Prostate gland (tissue), 2 donors: ENCODE data around the gene LAMB1. TPM values are rescaled to one million over a fixed set of nuclear protein-coding genes. Genes with fewer than 3 reads are reported as not detected.
A peak's percentile ranks its signal among the peaks of the same experiment; 100 is the strongest.

Experiments
- DNase-seq: peaks from one replicate; pipeline ENCODE4 v3.0.0-alpha.2; 2019; ENCODE audit warnings: low spot score
- H3K27ac ChIP-seq, 2 donors: fragments of 200-600 bp; sonication (generic); 2 replicates each; pipeline ENCODE4 v1.5.1; 2017 to 2019
- H3K27me3 ChIP-seq: fragments of 200-600 bp; sonication (generic); replicated peaks from 2 replicates; pipeline ENCODE4 v1.5.1; 2019; ENCODE audit not compliant: insufficient read depth
- H3K36me3 ChIP-seq, 2 donors: fragments of 200-600 bp; sonication (generic); 1 replicate in 1 of 2; 2 replicates in 1 of 2; pipeline versions ENCODE4 v1.5.1 to v1.8.1; 2017 to 2019
- H3K4me1 ChIP-seq: fragments of 200-600 bp; sonication (generic); replicated peaks from 2 replicates; pipeline ENCODE4 v1.5.1; 2019
- H3K4me3 ChIP-seq, 2 donors: fragments of 200-600 bp; sonication (generic); 2 replicates each; pipeline ENCODE4 v1.5.1; 2017 to 2019
- H3K9me3 ChIP-seq: fragments of 200-600 bp; sonication (generic); 2 replicates; pipeline ENCODE4 v1.5.1; 2017
- CTCF ChIP-seq, 4 experiments: fragments of 200-600 bp in 2 of 4; fragments of 450-650 bp in 2 of 4; sonication (generic) in 2 of 4; IDR thresholded peaks; 1 replicate in 3 of 4; 2 replicates in 1 of 4; pipeline ENCODE4 v1.5.1; 2016 to 2019; ENCODE audit warnings: antibody characterized with exemption in 4 of 4, mild to moderate bottlenecking in 2 of 4, moderate library complexity in 2 of 4
- POLR2A ChIP-seq: fragments of 450-650 bp; IDR thresholded peaks from one replicate; pipeline ENCODE4 v1.6.1; 2016; ENCODE audit warnings: antibody characterized with exemption, mild to moderate bottlenecking
- POLR2AphosphoS5 ChIP-seq: sonication (generic); formaldehyde crosslinking; IDR thresholded peaks from one replicate; pipeline ENCODE4 v1.6.1; 2017; ENCODE audit warnings: antibody characterized with exemption
- WGBS: methylation state at CpG from one replicate; pipeline ENCODE4 v1.1.5; 2018; 5-methylcytosine and 5-hydroxymethylcytosine counted together
- intact Hi-C: fragments of 100-400 bp; cut with DNase I; formaldehyde crosslinking; loops from one replicate; pipeline ENCODE4 v1.14.2; 2022
- total RNA-seq, 2 donors: library from RNA; depleted of rRNA; stranded (reverse); fragments of >200 nt; gene quantifications; one replicate each; pipeline ENCODE4 v1.1.0, GENCODE V29; 2016

LAMB1 gene
- 10 to 100 TPM; 15.5 to 64.1 TPM for total RNA-seq

GRCh38 chr7:108002726-108003598 is at the start of gene LAMB1:
LAMB1 (minus strand) TSS chr7:108003161; CDS start chr7:108002885, 276 bp downstream.
- Histone ChIP-seq H3K27me3 (peaks cover 3% of the 10 kb centered on the region), H3K4me3 (peak within 1 kb of the TSS; percentile 46 to 48), H3K27ac (peak within 1 kb of the TSS; percentile 52 to 57), H3K9me3 (no peaks in the 10 kb centered on the region), H3K36me3 (no peaks in the 10 kb centered on the region), H3K4me1 (peaks cover 4% of the 10 kb centered on the region)
- peak; percentile 33 for DNase-seq
- intact Hi-C loops, result loop anchor here (5.0 to 10.0 kb wide), 2 partner anchors 111 to 142 kb away; partner anchors contain the start of gene DLD
- WGBS, result 1% methylated on average over 67 of the region's 75 CpGs
- TF ChIP-seq POLR2AphosphoS5 (peak; percentile 52), CTCF (IDR thresholded peaks at IDR 0.05) (no peak), POLR2A (peak; percentile 48)

- DNase-seq, result no peak
- Histone ChIP-seq H3K4me3 (no peak overlapping the region), H3K9me3 (no peaks in the 10 kb centered on the region), H3K27ac (no peak overlapping the region), H3K36me3 (no peaks in the 10 kb centered on the region), H3K27me3 (no peaks in the 10 kb centered on the region), H3K4me1 (no peaks in the 10 kb centered on the region)
- WGBS, result 84% methylated on average over 1 of the region's 1 CpG
- intact Hi-C loops, result no loop called here
- no peak for TF ChIP-seq POLR2AphosphoS5
- no peak for TF ChIP-seq CTCF (IDR thresholded peaks at IDR 0.05)
- TF ChIP-seq POLR2A, result no peak
Measured at GRCh38 chr7:108051454-108051853, 48.5 kb upstream of the LAMB1 start.

- H3K4me3 ChIP-seq, result no peak overlapping the region
- DNase-seq, result no peak
- no peaks in the 10 kb centered on the region for H3K36me3 ChIP-seq
- TF ChIP-seq POLR2AphosphoS5, result no peak
- TF ChIP-seq CTCF (IDR thresholded peaks at IDR 0.05), result no peak
- TF ChIP-seq POLR2A, result no peak
- H3K27me3 ChIP-seq, result no peaks in the 10 kb centered on the region
- no peaks in the 10 kb centered on the region for H3K9me3 ChIP-seq
- intact Hi-C loops, result no loop called here
- H3K4me1 ChIP-seq, result no peaks in the 10 kb centered on the region
- H3K27ac ChIP-seq, result no peak overlapping the region
- WGBS, result 84% methylated on average over 3 of the region's 3 CpGs
Measured at GRCh38 chr7:108049962-108050361, 47.0 kb upstream of the LAMB1 start.

- TF ChIP-seq CTCF (IDR thresholded peaks at IDR 0.05) (no peak), POLR2A (no peak), POLR2AphosphoS5 (no peak)
- Histone ChIP-seq H3K9me3 (no peaks in the 10 kb centered on the region), H3K4me3 (no peak overlapping the region), H3K36me3 (no peaks in the 10 kb centered on the region), H3K27ac (no peak overlapping the region), H3K27me3 (no peaks in the 10 kb centered on the region), H3K4me1 (no peaks in the 10 kb centered on the region)
- no peak for DNase-seq
- WGBS, result 97% methylated on average over 3 of the region's 3 CpGs
- intact Hi-C loops, result no loop called here
Measured at GRCh38 chr7:108048422-108048821, 45.5 kb upstream of the LAMB1 start.
